Fibroblast of villous mesenchyme (primary cell): ENCODE results near the gene FADD. TPM values are rescaled to one million over a fixed set of nuclear protein-coding genes. Genes with fewer than 3 reads are reported as not detected.

Experiments
- DNase-seq: peaks from one replicate; pipeline ENCODE4 v3.0.0-alpha.2; 2010; ENCODE audit warnings: low read depth
- H3K4me3 ChIP-seq: 2 replicates; pipeline ENCODE4 v1.5.1; 2011; ENCODE audit warnings: low read depth, mild to moderate bottlenecking, low read length
- total RNA-seq: library from RNA; depleted of rRNA; stranded (reverse); fragments of >200 nt; gene quantifications from 2 replicates; pipeline ENCODE4 v1.2.3, GENCODE V29; 2012
- TF ChIP-seq, protein P1 (sequence below): IDR thresholded peaks from 2 replicates; pipeline ENCODE4 v1.5.1; 2012; ENCODE audit warnings: low read depth, mild to moderate bottlenecking, low read length; ENCODE audit not compliant: insufficient read depth

FADD gene
- total RNA-seq, 1 donor: 49.7 TPM

DNA sequence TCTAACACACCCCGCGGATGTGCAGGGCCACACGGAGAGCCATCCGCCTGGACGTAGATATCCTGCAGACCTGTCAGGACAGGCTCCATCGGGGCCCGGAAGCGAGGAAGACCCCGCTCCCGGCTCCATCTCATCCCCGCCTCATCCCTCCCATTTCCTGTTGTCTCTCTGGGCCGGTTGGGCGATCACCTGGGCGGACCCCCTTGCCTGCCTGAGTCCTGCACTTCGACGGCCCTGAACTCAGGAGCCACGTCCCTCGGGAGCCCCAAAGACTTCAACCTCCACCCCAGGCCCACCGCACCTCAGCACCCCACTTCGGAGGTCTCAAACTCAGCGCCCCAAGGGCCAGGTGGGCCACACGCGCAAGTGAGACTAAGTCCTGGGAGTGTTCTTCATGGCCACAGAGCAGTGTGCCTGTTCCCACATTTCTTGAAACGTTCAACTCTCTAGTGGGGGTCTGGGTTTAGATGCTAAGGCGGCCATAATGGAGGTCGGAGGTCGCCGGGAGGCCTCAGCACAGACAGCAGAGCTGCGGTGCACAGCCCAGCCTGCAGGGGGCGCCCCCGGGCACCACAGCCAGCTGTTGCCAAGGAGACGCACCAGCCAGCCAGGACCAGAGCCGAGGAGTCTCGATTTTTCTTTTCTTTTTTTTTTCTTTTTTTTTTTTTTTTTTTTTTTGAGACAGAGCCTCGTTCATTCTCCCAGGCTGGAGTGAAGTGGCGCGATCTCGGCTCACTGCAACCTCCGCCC, 26.0 kb upstream of the FADD start:
- TF ChIP-seq, protein P1, sequence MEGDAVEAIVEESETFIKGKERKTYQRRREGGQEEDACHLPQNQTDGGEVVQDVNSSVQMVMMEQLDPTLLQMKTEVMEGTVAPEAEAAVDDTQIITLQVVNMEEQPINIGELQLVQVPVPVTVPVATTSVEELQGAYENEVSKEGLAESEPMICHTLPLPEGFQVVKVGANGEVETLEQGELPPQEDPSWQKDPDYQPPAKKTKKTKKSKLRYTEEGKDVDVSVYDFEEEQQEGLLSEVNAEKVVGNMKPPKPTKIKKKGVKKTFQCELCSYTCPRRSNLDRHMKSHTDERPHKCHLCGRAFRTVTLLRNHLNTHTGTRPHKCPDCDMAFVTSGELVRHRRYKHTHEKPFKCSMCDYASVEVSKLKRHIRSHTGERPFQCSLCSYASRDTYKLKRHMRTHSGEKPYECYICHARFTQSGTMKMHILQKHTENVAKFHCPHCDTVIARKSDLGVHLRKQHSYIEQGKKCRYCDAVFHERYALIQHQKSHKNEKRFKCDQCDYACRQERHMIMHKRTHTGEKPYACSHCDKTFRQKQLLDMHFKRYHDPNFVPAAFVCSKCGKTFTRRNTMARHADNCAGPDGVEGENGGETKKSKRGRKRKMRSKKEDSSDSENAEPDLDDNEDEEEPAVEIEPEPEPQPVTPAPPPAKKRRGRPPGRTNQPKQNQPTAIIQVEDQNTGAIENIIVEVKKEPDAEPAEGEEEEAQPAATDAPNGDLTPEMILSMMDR: peak; percentile 40
- H3K4me3 ChIP-seq: no peak overlapping the region
- peak; percentile 3 for DNase-seq

DNA sequence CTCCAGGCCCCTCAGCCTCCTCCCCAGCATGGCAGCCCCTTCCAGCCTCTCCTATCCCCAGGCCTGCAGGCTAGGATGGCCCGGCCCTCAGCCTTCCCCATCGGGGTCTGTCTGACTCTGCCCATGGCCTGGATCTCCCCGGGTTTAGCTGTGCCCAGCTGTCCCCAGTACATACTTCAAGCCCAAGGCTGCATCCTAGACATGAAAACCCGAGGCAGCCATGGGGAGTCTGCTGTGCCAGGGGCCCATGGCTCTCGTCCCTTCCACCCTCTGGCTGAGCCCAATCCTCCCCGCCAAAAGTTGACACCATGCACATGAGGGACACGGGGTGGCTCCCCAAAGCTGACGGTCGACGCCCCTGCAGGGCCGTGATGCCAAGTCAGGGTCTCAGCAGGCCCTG, 22.2 kb upstream of the FADD start:
- DNase-seq: no peak
- TF ChIP-seq, protein P1: no peak
- no peak overlapping the region for H3K4me3 ChIP-seq

DNA sequence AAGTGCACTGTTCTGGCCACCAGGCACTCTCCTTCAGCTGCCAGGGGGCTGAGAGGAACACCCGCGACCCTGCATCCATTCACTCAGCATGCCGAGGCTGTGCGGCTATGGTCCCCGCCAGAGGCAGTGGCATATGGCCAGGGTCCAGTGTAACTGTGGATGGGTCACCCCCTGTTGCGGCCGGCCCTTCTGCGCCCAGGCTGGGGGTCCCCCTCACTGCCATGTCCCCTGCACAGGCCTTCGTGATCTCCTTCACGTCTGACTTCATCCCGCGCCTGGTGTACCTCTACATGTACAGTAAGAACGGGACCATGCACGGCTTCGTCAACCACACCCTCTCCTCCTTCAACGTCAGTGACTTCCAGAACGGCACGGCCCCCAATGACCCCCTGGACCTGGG, 20.8 kb upstream of the FADD start:
- TF ChIP-seq, protein P1: no peak
- DNase-seq: no peak

DNA sequence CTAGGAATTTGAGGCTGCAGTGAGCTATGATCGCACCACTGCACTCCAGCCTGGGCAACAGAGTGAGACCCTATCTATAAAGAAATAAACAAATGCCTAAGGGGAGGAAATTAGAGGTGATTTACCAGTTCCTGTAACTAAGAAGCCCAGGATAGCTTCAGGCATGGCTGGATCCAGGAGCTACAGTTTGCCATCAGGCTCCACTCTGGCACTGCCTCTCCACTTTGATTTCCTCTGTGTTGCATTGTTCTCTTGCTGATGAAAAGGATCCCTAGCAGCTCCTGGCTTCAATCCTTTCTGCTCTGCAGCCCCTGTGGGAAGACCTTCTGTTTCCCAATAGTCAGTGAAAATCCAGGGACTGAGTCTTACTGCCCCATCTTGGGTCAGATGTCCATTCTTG, 20.1 kb upstream of the FADD start:
- TF ChIP-seq, protein P1: no peak
- no peak overlapping the region for H3K4me3 ChIP-seq
- DNase-seq: no peak

More for the DNA sequence above, 20.8 kb upstream of the FADD start:
- no peak overlapping the region for H3K4me3 ChIP-seq

DNA sequence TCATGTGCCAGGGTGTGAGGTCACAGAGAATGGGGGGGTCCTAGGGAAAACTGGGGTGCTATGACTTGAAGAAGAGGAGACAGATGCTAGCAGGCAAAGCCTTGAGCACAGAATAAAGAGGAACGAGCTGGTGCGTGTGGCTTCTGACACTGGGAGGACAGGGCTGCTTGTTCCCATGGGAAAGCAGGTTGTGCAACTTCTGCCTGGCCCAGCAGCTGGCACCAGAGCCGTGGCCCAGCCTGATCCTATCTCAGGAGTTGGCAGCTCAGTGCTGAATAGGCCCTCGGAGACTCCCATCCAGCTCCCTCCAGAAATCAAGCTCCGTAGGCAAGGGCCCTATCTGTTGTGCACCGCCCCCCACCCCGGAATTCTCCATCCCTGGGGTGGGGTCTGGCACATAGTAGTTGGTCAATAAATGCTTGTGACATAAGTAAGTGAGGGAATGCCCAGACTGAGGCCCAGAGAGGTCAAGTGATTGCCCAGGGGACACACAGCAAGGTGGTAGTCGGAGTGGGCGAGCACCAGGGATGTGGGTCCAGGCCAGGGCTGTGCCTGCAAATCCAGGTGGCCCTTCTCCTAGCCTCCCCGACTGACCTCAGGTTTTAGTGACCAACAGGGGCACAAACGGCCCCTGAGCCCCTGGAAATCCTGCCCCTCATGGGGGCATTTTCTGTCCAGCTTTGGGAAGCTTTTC, 19.5 kb upstream of the FADD start:
- DNase-seq: no peak
- TF ChIP-seq, protein P1: no peak

DNA sequence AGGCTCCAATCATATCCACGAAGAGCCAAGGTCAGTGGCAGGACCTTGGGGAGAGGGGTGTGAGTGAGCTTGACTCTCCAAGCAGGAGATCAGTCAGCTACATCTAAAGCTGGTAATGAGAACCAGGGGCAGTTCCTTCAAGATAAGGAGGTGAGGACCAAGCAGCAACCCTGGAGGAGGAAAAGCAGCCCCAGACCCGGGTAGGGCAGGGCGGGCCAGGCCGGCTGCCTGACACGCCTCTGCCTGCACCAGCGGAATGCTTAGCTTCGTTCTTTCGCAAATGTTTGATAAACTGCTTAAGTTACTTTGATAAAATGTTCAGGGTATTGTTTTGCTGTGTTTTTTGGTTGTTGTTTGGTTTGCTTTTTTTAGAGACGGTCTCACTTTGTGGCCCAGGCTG, 18.7 kb upstream of the FADD start:
- TF ChIP-seq, protein P1: no peak
- no peak for DNase-seq
- H3K4me3 ChIP-seq: no peak overlapping the region

More for the DNA sequence above, 19.5 kb upstream of the FADD start:
- no peak overlapping the region for H3K4me3 ChIP-seq
